Measurements from ENCODE around the gene NMRK2. TPM values are rescaled to one million over a fixed set of nuclear protein-coding genes. Genes with fewer than 3 reads are reported as not detected.
A peak's percentile ranks its signal among the peaks of the same experiment; 100 is the strongest.

Gene NMRK2
- polyA plus RNA-seq, 2 of the 4 experiments (the other 2 are of a cell fraction): not detected

DNA sequence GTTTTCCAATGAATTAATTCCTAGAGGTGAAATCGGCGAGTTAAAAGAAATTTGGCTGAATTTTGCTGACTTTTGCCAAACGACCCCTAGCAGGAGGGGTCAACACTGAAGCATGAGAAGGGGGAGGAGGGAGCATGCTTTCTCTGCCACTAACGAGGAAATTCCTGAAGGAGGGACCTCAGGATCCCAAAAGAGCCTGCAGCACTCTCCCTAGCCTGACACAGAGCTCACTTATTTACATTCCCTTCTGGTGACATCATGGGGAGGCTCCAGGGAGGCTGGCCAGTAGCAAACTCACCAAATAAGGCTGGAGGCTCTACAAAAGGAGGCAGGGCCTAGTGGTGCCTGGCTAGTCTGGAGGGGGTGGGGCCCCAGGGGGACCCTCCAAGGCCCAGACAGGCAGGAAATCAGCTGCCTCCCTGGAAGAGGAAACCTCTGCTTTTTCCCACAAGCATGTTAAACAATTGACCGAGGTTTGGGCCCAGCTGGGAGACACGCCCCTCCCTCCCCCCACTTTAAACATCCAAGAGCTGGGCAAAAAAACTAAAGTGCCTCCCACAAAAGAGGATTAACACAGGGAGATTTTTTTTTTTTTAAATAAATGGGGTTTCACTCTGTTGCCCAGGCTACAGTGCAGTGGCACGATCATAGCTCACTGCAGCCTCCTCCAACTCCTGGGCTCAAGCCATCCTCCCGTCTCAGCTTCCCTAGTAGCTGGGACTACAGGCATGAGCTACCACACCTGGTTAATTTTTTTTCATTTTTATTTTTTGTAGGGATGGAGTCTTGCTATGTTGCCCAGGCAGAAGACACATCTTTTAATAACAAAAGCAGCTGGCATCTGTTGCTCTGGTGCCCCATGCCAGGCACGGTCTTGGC, 35.9 kb downstream of the NMRK2 start:
- Histone ChIP-seq H3K4me3 (peak overlapping the region; percentile 89), H3K9me3 (no peaks in the 10 kb centered on the region), H3K27ac (peak overlapping the region; percentile 88 to 98), H3K4me2 (peak overlapping the region; percentile 94), H3K4me1 (peaks cover 23% of the 10 kb centered on the region)
- 19% methylated on average over 9 of the region's 9 CpGs for WGBS (ENCODE audit: missing lambda C conversion rate)
- ChIA-PET CTCF (interaction anchor here (0.7 to 4.8 kb wide), 13 partner anchors 11 to 386 kb away, joined by 3 to 16 read pairs (median 3); partner anchors contain the start of gene EEF2), POLR2A (interaction anchor here (0.6 to 4.7 kb wide), 4 partner anchors 10 to 150 kb away, joined by 3 to 60 read pairs (median 4); partner anchors contain the start of gene EEF2)
- no peak for FAIRE-seq
- DNase-seq (ENCODE audit: low read depth in 1 of 2, low spot score in 1 of 2): peak; percentile 81 to 97
- no peak for TF ChIP-seq EHF (CRISPR knock-in tag; IDR thresholded peaks at IDR 0.05)
- no peak for TF ChIP-seq KDM1A (IDR thresholded peaks at IDR 0.05; ENCODE audit: low read depth)
- TF ChIP-seq MAFK (IDR thresholded peaks at IDR 0.05; ENCODE audit: partially characterized antibody): peak; percentile 35
- peak; percentile 26; the same call in 1 of the 2 replicates for TF ChIP-seq GATA3 (IDR thresholded peaks at IDR 0.05; ENCODE audit: borderline replicate concordance)
- 0 out of 2 replicates have a peak, but pooled peaks have one; percentile 24 for TF ChIP-seq HOXB5 (CRISPR knock-in tag; IDR thresholded peaks at IDR 0.05)
- no peak for TF ChIP-seq NR3C1 (IDR thresholded peaks at IDR 0.05)
- TF ChIP-seq, protein P1, sequence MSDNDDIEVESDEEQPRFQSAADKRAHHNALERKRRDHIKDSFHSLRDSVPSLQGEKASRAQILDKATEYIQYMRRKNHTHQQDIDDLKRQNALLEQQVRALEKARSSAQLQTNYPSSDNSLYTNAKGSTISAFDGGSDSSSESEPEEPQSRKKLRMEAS (IDR thresholded peaks at IDR 0.05): peak; percentile 54
- peak; percentile 86 for TF ChIP-seq ZFP36 (IDR thresholded peaks at IDR 0.05; ENCODE audit: borderline replicate concordance, partially characterized antibody)
- TF ChIP-seq MYC (IDR thresholded peaks at IDR 0.05; ENCODE audit: borderline replicate concordance, low read length): no peak
- TF ChIP-seq JUN (IDR thresholded peaks at IDR 0.05): peak in 1 of 2 experiments; percentile 24; a peak in 2 of 5 replicates
- 0 out of 2 replicates have a peak, but pooled peaks have one; percentile 15 for TF ChIP-seq JUNB (IDR thresholded peaks at IDR 0.05)
- TF ChIP-seq FOSL2 (IDR thresholded peaks at IDR 0.05): no peak
- peak; percentile 85 for TF ChIP-seq FOSL2 (CRISPR knock-in tag; IDR thresholded peaks at IDR 0.05)
- no peak for TF ChIP-seq FOSB (CRISPR knock-in tag; IDR thresholded peaks at IDR 0.05)
- ATAC-seq: peak; percentile 58 to 79

GRCh38 chr19:3969435-3970312, 36.8 kb downstream of the NMRK2 start:
- no peaks in the 10 kb centered on the region for H3K9me3 ChIP-seq
- ChIA-PET POLR2A (interaction anchor here (0.6 to 4.7 kb wide), 4 partner anchors 10 to 151 kb away, joined by 3 to 60 read pairs (median 4); partner anchors contain the start of gene EEF2), CTCF (interaction anchor here (0.5 to 4.8 kb wide), 12 partner anchors 11 to 387 kb away, joined by 3 to 16 read pairs (median 3); partner anchors contain the start of gene EEF2)
- peak overlapping the region; percentile 94 for H3K4me2 ChIP-seq
- TF ChIP-seq FOSL2 (IDR thresholded peaks at IDR 0.05) (no peak), FOSL2 (CRISPR knock-in tag; IDR thresholded peaks at IDR 0.05) (0 out of 2 replicates have a peak, but pooled peaks have one; percentile 4), PHF8 (IDR thresholded peaks at IDR 0.05; ENCODE audit: borderline replicate concordance, low read depth) (no peak), RFX5 (IDR thresholded peaks at IDR 0.05) (no peak), CBX2 (IDR thresholded peaks at IDR 0.05; ENCODE audit: borderline replicate concordance, low read depth) (no peak), RAD21 (conservative IDR thresholded peaks at IDR 0.05 in 1 of 2, IDR thresholded peaks at IDR 0.05 in 1 of 2) (peak in 1 of 2 experiments; percentile 27; a peak in 2 of 5 replicates), ZNF302 (CRISPR knock-in tag; IDR thresholded peaks at IDR 0.05) (no peak), HES2 (IDR thresholded peaks at IDR 0.05) (no peak), HEYL (CRISPR knock-in tag; IDR thresholded peaks at IDR 0.05) (no peak), ATOH8 (CRISPR knock-in tag; IDR thresholded peaks at IDR 0.05; ENCODE audit: low read depth) (no peak), TP53 (CRISPR knock-in tag; IDR thresholded peaks at IDR 0.05) (no peak), RCOR1 (IDR thresholded peaks at IDR 0.05; ENCODE audit: low read depth, low read length) (no peak), TFCP2L1 (CRISPR knock-in tag; IDR thresholded peaks at IDR 0.05) (no peak), GATA3 (IDR thresholded peaks at IDR 0.05; ENCODE audit: borderline replicate concordance) (no peak), SREBF2 (IDR thresholded peaks at IDR 0.05) (no peak), EHF (CRISPR knock-in tag; IDR thresholded peaks at IDR 0.05) (0 out of 2 replicates have a peak, but pooled peaks have one; percentile 36), NR3C1 (IDR thresholded peaks at IDR 0.05) (no peak), NFE2L2 (conservative IDR thresholded peaks at IDR 0.05; ENCODE audit: low read length) (no peak)
- TF ChIP-seq, protein P2, sequence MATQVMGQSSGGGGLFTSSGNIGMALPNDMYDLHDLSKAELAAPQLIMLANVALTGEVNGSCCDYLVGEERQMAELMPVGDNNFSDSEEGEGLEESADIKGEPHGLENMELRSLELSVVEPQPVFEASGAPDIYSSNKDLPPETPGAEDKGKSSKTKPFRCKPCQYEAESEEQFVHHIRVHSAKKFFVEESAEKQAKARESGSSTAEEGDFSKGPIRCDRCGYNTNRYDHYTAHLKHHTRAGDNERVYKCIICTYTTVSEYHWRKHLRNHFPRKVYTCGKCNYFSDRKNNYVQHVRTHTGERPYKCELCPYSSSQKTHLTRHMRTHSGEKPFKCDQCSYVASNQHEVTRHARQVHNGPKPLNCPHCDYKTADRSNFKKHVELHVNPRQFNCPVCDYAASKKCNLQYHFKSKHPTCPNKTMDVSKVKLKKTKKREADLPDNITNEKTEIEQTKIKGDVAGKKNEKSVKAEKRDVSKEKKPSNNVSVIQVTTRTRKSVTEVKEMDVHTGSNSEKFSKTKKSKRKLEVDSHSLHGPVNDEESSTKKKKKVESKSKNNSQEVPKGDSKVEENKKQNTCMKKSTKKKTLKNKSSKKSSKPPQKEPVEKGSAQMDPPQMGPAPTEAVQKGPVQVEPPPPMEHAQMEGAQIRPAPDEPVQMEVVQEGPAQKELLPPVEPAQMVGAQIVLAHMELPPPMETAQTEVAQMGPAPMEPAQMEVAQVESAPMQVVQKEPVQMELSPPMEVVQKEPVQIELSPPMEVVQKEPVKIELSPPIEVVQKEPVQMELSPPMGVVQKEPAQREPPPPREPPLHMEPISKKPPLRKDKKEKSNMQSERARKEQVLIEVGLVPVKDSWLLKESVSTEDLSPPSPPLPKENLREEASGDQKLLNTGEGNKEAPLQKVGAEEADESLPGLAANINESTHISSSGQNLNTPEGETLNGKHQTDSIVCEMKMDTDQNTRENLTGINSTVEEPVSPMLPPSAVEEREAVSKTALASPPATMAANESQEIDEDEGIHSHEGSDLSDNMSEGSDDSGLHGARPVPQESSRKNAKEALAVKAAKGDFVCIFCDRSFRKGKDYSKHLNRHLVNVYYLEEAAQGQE (IDR thresholded peaks at IDR 0.05): no peak
- ATAC-seq (peak; percentile 37), DNase-seq (ENCODE audit: low read depth in 1 of 2, low spot score in 1 of 2) (peak; percentile 46 to 72), FAIRE-seq (no peak)
- H3K27ac ChIP-seq: peak overlapping the region; percentile 88 to 98
- H3K4me1 ChIP-seq: peaks cover 23% of the 10 kb centered on the region
- WGBS (ENCODE audit: missing lambda C conversion rate): 10% methylated on average over 19 of the region's 23 CpGs
- peak overlapping the region; percentile 89 for H3K4me3 ChIP-seq
